ACC112 (cell line): ENCODE data around the gene CATSPERE.

Experiments used
- H2AFZ ChIP-seq: fragments of 200-600 bp; sonication (generic); one replicate; pipeline ENCODE4 v1.6.0; 2017; ENCODE audit warnings: antibody characterized with exemption, low read length; ENCODE audit not compliant: unreplicated experiment
- H3K27ac ChIP-seq: fragments of 200-600 bp; sonication (generic); 2 replicates; pipeline ENCODE4 v1.5.1; 2014; ENCODE audit warnings: low read depth, mild to moderate bottlenecking, antibody characterized with exemption, low read length, moderate library complexity
- H3K27me3 ChIP-seq: fragments of 200-600 bp; sonication (generic); 2 replicates; pipeline ENCODE4 v1.6.1; 2014; ENCODE audit warnings: mild to moderate bottlenecking, antibody characterized with exemption, low read length, moderate library complexity, mixed read lengths; ENCODE audit not compliant: insufficient read depth
- H3K36me3 ChIP-seq: fragments of 200-600 bp; sonication (generic); 2 replicates; pipeline ENCODE4 v1.6.1; 2016; ENCODE audit warnings: mild to moderate bottlenecking, antibody characterized with exemption, low read length, moderate library complexity, mixed read lengths; ENCODE audit not compliant: insufficient read depth
- H3K4me1 ChIP-seq: fragments of 200-600 bp; sonication (generic); one replicate; pipeline ENCODE4 v1.6.1; 2016; ENCODE audit warnings: low read length, mixed read lengths; ENCODE audit not compliant: insufficient read depth, unreplicated experiment, control insufficient read depth
- H3K4me3 ChIP-seq: fragments of 200-600 bp; sonication (generic); 2 replicates; pipeline ENCODE4 v1.5.1; 2014; ENCODE audit warnings: mild to moderate bottlenecking, low read depth, low read length
- H3K79me2 ChIP-seq: fragments of 200-600 bp; sonication (generic); one replicate; pipeline ENCODE4 v1.6.0; 2016; ENCODE audit warnings: low read length; ENCODE audit not compliant: control insufficient read depth, unreplicated experiment, insufficient read depth

CATSPERE gene

GRCh38 chr1:244626709-244627108 is 165.6 kb downstream of the CATSPERE start:
- H3K4me3 ChIP-seq: no peak overlapping the region
- H3K27ac ChIP-seq: no peak overlapping the region
- no peaks in the 10 kb centered on the region for H3K36me3 ChIP-seq
- no peaks in the 10 kb centered on the region for H3K27me3 ChIP-seq
- no peak overlapping the region for H2AFZ ChIP-seq
- H3K4me1 ChIP-seq: no peaks in the 10 kb centered on the region
- H3K79me2 ChIP-seq: no peaks in the 10 kb centered on the region

GRCh38 chr1:244628789-244629188 is 167.7 kb downstream of the CATSPERE start:
- no peak overlapping the region for H2AFZ ChIP-seq
- H3K36me3 ChIP-seq: no peaks in the 10 kb centered on the region
- no peaks in the 10 kb centered on the region for H3K4me1 ChIP-seq
- H3K27ac ChIP-seq: no peak overlapping the region
- H3K79me2 ChIP-seq: no peaks in the 10 kb centered on the region
- no peaks in the 10 kb centered on the region for H3K27me3 ChIP-seq
- no peak overlapping the region for H3K4me3 ChIP-seq

- Histone ChIP-seq H2AFZ (no peak overlapping the region), H3K27me3 (peaks cover 4% of the 10 kb centered on the region), H3K4me1 (no peaks in the 10 kb centered on the region), H3K36me3 (no peaks in the 10 kb centered on the region), H3K4me3 (no peak overlapping the region), H3K79me2 (no peaks in the 10 kb centered on the region), H3K27ac (no peak overlapping the region)
Measured at GRCh38 chr1:244633140-244633539, 172.1 kb downstream of the CATSPERE start.

GRCh38 chr1:244634546-244634945 is 173.5 kb downstream of the CATSPERE start:
- no peaks in the 10 kb centered on the region for H3K79me2 ChIP-seq
- no peak overlapping the region for H2AFZ ChIP-seq
- no peaks in the 10 kb centered on the region for H3K4me1 ChIP-seq
- H3K27me3 ChIP-seq: peaks cover 13% of the 10 kb centered on the region
- H3K4me3 ChIP-seq: no peak overlapping the region
- H3K36me3 ChIP-seq: no peaks in the 10 kb centered on the region
- no peak overlapping the region for H3K27ac ChIP-seq

GRCh38 chr1:244636488-244637259 is 175.6 kb downstream of the CATSPERE start:
- H3K27me3 ChIP-seq: peaks cover 27% of the 10 kb centered on the region
- H3K4me3 ChIP-seq: no peak overlapping the region
- no peak overlapping the region for H3K27ac ChIP-seq
- H3K4me1 ChIP-seq: no peaks in the 10 kb centered on the region
- no peaks in the 10 kb centered on the region for H3K36me3 ChIP-seq
- no peak overlapping the region for H2AFZ ChIP-seq
- H3K79me2 ChIP-seq: no peaks in the 10 kb centered on the region

- no peaks in the 10 kb centered on the region for H3K4me1 ChIP-seq
- peaks cover 52% of the 10 kb centered on the region for H3K27me3 ChIP-seq
- no peaks in the 10 kb centered on the region for H3K79me2 ChIP-seq
- H3K27ac ChIP-seq: no peak overlapping the region
- no peak overlapping the region for H3K4me3 ChIP-seq
- H3K36me3 ChIP-seq: no peaks in the 10 kb centered on the region
- no peak overlapping the region for H2AFZ ChIP-seq
Measured at GRCh38 chr1:244639561-244639960, 178.5 kb downstream of the CATSPERE start.

GRCh38 chr1:244640917-244641316 is 179.8 kb downstream of the CATSPERE start:
- Histone ChIP-seq H2AFZ (no peak overlapping the region), H3K79me2 (no peaks in the 10 kb centered on the region), H3K27me3 (peaks cover 55% of the 10 kb centered on the region), H3K27ac (no peak overlapping the region), H3K4me3 (no peak overlapping the region), H3K4me1 (no peaks in the 10 kb centered on the region), H3K36me3 (no peaks in the 10 kb centered on the region)

- no peaks in the 10 kb centered on the region for H3K79me2 ChIP-seq
- peaks cover 55% of the 10 kb centered on the region for H3K27me3 ChIP-seq
- no peak overlapping the region for H2AFZ ChIP-seq
- H3K4me1 ChIP-seq: no peaks in the 10 kb centered on the region
- H3K36me3 ChIP-seq: no peaks in the 10 kb centered on the region
- no peak overlapping the region for H3K27ac ChIP-seq
- no peak overlapping the region for H3K4me3 ChIP-seq
Measured at GRCh38 chr1:244642526-244642925, 181.5 kb downstream of the CATSPERE start.

GRCh38 chr1:244642988-244643387 is 181.9 kb downstream of the CATSPERE start:
- no peak overlapping the region for H2AFZ ChIP-seq
- H3K79me2 ChIP-seq: no peaks in the 10 kb centered on the region
- no peaks in the 10 kb centered on the region for H3K36me3 ChIP-seq
- no peak overlapping the region for H3K4me3 ChIP-seq
- no peak overlapping the region for H3K27ac ChIP-seq
- H3K4me1 ChIP-seq: no peaks in the 10 kb centered on the region
- peaks cover 52% of the 10 kb centered on the region for H3K27me3 ChIP-seq

- Histone ChIP-seq H3K79me2 (no peaks in the 10 kb centered on the region), H3K4me3 (no peak overlapping the region), H3K36me3 (no peaks in the 10 kb centered on the region), H3K27me3 (peaks cover 37% of the 10 kb centered on the region), H3K27ac (no peak overlapping the region), H2AFZ (no peak overlapping the region), H3K4me1 (no peaks in the 10 kb centered on the region)
Measured at GRCh38 chr1:244645414-244645813, 184.3 kb downstream of the CATSPERE start.

- Histone ChIP-seq H3K79me2 (no peaks in the 10 kb centered on the region), H3K4me3 (no peak overlapping the region), H3K27ac (no peak overlapping the region), H3K4me1 (no peaks in the 10 kb centered on the region), H3K36me3 (no peaks in the 10 kb centered on the region), H2AFZ (no peak overlapping the region), H3K27me3 (peaks cover 33% of the 10 kb centered on the region)
Measured at GRCh38 chr1:244645890-244646289, 184.8 kb downstream of the CATSPERE start.
